Ovary (tissue), 9 donors: ENCODE results near the gene TTLL11. TPM values are rescaled to one million over a fixed set of nuclear protein-coding genes. Genes with fewer than 3 reads are reported as not detected.

Experiments
- DNase-seq, 5 donors: peaks; one replicate each; pipeline ENCODE4 v3.0.0-alpha.2; 2019 to 2020
- H3K27ac ChIP-seq, 2 donors: fragments of 200-600 bp; one replicate each; pipeline versions ENCODE4 v1.5.1 to v1.8.0; 2019 to 2022
- H3K27me3 ChIP-seq: fragments of 200-600 bp; one replicate; pipeline ENCODE4 v1.8.0; 2022
- H3K36me3 ChIP-seq: fragments of 200-600 bp; sonication (generic); one replicate; pipeline ENCODE4 v1.5.1; 2019
- H3K4me1 ChIP-seq: one replicate; pipeline ENCODE4 v1.8.1; 2013; ENCODE audit warnings: mild to moderate bottlenecking, moderate library complexity; ENCODE audit not compliant: insufficient read depth
- H3K4me3 ChIP-seq: fragments of 200-600 bp; sonication (generic); one replicate; pipeline ENCODE4 v1.5.1; 2017
- H3K9me3 ChIP-seq, 2 donors: fragments of 200-600 bp in 1 of 2; sonication (generic) in 1 of 2; one replicate each; pipeline versions ENCODE4 v1.5.1 to v1.8.1; 2013 to 2019; ENCODE audit warnings: mild to moderate bottlenecking in 1 of 2, moderate library complexity in 1 of 2
- EP300 ChIP-seq: sonication (generic); formaldehyde crosslinking; IDR thresholded peaks from one replicate; pipeline ENCODE4 v1.6.1; 2017; ENCODE audit warnings: antibody characterized with exemption
- POLR2A ChIP-seq: fragments of 450-650 bp; IDR thresholded peaks from one replicate; pipeline ENCODE4 v1.6.1; 2017; ENCODE audit warnings: antibody characterized with exemption, mild to moderate bottlenecking, moderate library complexity
- WGBS, 3 donors: extraction: QIAGEN DNeasy Blood & Tissue Kit in 1 of 3; methylation state at CpG; one replicate each; pipeline versions ENCODE4 v1.1.5 to v1.1.7; 2013 to 2017; 5-methylcytosine and 5-hydroxymethylcytosine counted together
- intact Hi-C, 4 donors: fragments of 100-400 bp; cut with DNase I; formaldehyde crosslinking; loops; one replicate each; pipeline versions ENCODE4 v1.11.0 to v1.15.1; 2022 to 2023
- polyA plus RNA-seq, 2 donors: library from polyadenylated mRNA; stranded (reverse); fragments of 200-250 nt in 1 of 2; fragments of 350-450 nt in 1 of 2; fragmentation: Illumina TruSeq in 1 of 2; extraction: RNeasy Lipid Tissue Mini Kit (QIAGEN cat#74804) in 1 of 2; gene quantifications; one replicate each; pipeline ENCODE4 v1.2.3, GENCODE V29; 2013 to 2014
- total RNA-seq, 7 donors: library from RNA; depleted of rRNA in 2 of 7; stranded (reverse); fragments of >200 nt in 2 of 7; fragmentation: NEBNext Ultra II Directional in 3 of 7; extraction: Animal tissue kit (Norgen Biotek cat#: 25700) in 3 of 7; gene quantifications; one replicate each; pipeline versions ENCODE4 v1.1.0 to v1.2.4, GENCODE V29; 2016 to 2023
- TF ChIP-seq, protein P1 (sequence below), 3 donors: fragments of 450-650 bp in 2 of 3; fragments of 200-600 bp in 1 of 3; IDR thresholded peaks; one replicate each; pipeline versions ENCODE4 v1.5.1 to v1.8.0; 2016 to 2022; ENCODE audit warnings: antibody characterized with exemption in 3 of 3, mild to moderate bottlenecking in 1 of 3
- donor health status: DM: no; HTN: no; CAD: no; lungs with moderate emphysema.
- donor health status: DM: no; HTN: no; CAD: no.
- donor health status: Bipolar disorder and iron deficiency.
- donor health status: DM: yes; HTN: yes; CAD: no.
- donor health status: DM: no; HTN: no; CAD: no.
- donor health status: DM: yes; HTN: yes; CAD: no.

The TTLL11 gene
- total and polyA plus RNA-seq, 9 donors: 6.1 to 13.5 (median 9.2) TPM

GRCh38 chr9:122008559-122008958 lies 84.5 kb downstream of the TTLL11 start:
- TF ChIP-seq, protein P1, sequence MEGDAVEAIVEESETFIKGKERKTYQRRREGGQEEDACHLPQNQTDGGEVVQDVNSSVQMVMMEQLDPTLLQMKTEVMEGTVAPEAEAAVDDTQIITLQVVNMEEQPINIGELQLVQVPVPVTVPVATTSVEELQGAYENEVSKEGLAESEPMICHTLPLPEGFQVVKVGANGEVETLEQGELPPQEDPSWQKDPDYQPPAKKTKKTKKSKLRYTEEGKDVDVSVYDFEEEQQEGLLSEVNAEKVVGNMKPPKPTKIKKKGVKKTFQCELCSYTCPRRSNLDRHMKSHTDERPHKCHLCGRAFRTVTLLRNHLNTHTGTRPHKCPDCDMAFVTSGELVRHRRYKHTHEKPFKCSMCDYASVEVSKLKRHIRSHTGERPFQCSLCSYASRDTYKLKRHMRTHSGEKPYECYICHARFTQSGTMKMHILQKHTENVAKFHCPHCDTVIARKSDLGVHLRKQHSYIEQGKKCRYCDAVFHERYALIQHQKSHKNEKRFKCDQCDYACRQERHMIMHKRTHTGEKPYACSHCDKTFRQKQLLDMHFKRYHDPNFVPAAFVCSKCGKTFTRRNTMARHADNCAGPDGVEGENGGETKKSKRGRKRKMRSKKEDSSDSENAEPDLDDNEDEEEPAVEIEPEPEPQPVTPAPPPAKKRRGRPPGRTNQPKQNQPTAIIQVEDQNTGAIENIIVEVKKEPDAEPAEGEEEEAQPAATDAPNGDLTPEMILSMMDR (IDR thresholded peaks at IDR 0.05): no peak
- no peak for TF ChIP-seq EP300
- no peak for TF ChIP-seq POLR2A
- no peaks in the 10 kb centered on the region for H3K9me3 ChIP-seq
- no peaks in the 10 kb centered on the region for H3K27me3 ChIP-seq
- no peaks in the 10 kb centered on the region for H3K4me1 ChIP-seq
- no peak overlapping the region for H3K27ac ChIP-seq
- H3K36me3 ChIP-seq: no peaks in the 10 kb centered on the region
- intact Hi-C loops: loop anchor here in 1 of 4 donors (5.0 kb wide), 1 partner anchor 456 kb away; no protein-coding TSS in a partner anchor
- H3K4me3 ChIP-seq: no peak overlapping the region
- WGBS, 3 donors: 87 to 93% (median 92%) methylated on average over 10 of the region's 10 CpGs
- DNase-seq: no peak

GRCh38 chr9:122007837-122008236 lies 85.3 kb downstream of the TTLL11 start:
- no peaks in the 10 kb centered on the region for H3K4me1 ChIP-seq
- TF ChIP-seq POLR2A: no peak
- TF ChIP-seq, protein P1 (IDR thresholded peaks at IDR 0.05): no peak
- TF ChIP-seq EP300: no peak
- H3K27ac ChIP-seq: no peak overlapping the region
- no peak overlapping the region for H3K4me3 ChIP-seq
- H3K9me3 ChIP-seq: no peaks in the 10 kb centered on the region
- no peaks in the 10 kb centered on the region for H3K27me3 ChIP-seq
- 5 to 12% (median 7%) methylated on average over 1 of the region's 1 CpG for WGBS, 3 donors
- intact Hi-C loops: loop anchor here in 1 of 4 donors (5.0 kb wide), 1 partner anchor 456 kb away; no protein-coding TSS in a partner anchor
- no peak for DNase-seq
- no peaks in the 10 kb centered on the region for H3K36me3 ChIP-seq

DNA sequence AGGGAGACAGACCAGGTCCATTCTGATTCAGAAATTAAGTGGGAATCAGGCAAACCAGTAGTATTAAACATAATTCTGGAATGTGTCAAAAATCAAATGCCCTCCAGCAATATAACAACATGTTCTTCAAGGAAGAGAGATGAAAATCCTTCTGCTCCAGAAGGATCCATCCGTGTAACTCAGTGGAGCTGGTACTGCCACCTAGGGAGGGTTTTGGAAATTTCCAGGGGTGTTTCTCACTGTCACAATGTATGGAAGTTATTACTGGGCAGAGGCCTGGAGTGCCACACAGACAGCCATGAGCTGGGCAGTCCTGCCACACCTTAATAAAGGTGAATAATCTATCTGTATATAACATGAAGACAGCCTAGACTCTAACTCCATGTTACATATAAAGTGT lies 87.5 kb downstream of the TTLL11 start:
- intact Hi-C loops: loop anchor here in 1 of 4 donors (5.0 kb wide), 1 partner anchor 453 kb away; no protein-coding TSS in a partner anchor
- no peaks in the 10 kb centered on the region for H3K36me3 ChIP-seq
- WGBS, 3 donors: 33 to 61% (median 51%) methylated on average over 1 of the region's 1 CpG

GRCh38 chr9:122004589-122004988 lies 88.5 kb downstream of the TTLL11 start:
- intact Hi-C loops: no loop called here
- no peaks in the 10 kb centered on the region for H3K36me3 ChIP-seq
- WGBS, 3 donors: 80 to 94% (median 94%) methylated on average over 6 of the region's 6 CpGs
- no peak overlapping the region for H3K27ac ChIP-seq
- H3K4me1 ChIP-seq: peaks cover 8% of the 10 kb centered on the region
- DNase-seq: no peak
- H3K9me3 ChIP-seq: no peaks in the 10 kb centered on the region
- TF ChIP-seq, protein P1 (IDR thresholded peaks at IDR 0.05): no peak
- no peak for TF ChIP-seq POLR2A
- no peak for TF ChIP-seq EP300
- H3K27me3 ChIP-seq: no peaks in the 10 kb centered on the region
- H3K4me3 ChIP-seq: no peak overlapping the region

More for the DNA sequence above, 87.5 kb downstream of the TTLL11 start:
- DNase-seq: no peak
- no peak for TF ChIP-seq POLR2A
- no peak for TF ChIP-seq EP300
- TF ChIP-seq, protein P1 (IDR thresholded peaks at IDR 0.05): no peak
- no peak overlapping the region for H3K4me3 ChIP-seq
- no peaks in the 10 kb centered on the region for H3K27me3 ChIP-seq
- peaks cover 8% of the 10 kb centered on the region for H3K4me1 ChIP-seq
- no peaks in the 10 kb centered on the region for H3K9me3 ChIP-seq
- no peak overlapping the region for H3K27ac ChIP-seq
